ENCODE data around the gene KRT3.

KRT3 gene

GRCh38 chr12:52813885-52814709, 18.2 kb upstream of the KRT3 start, which contains the start of gene KRT4:
Gene KRT4 (minus strand): TSS chr12:52814116. CDS start chr12:52814058, 58 bp downstream.
- H3K36me3 ChIP-seq (ENCODE audit: control insufficient read depth in 1 of 2, insufficient read depth in 2 of 2, low read length in 2 of 2) = no peaks in the 10 kb centered on the region
- no peaks in the 10 kb centered on the region for H3K4me1 ChIP-seq (ENCODE audit: control insufficient read depth in 1 of 2, insufficient read depth in 2 of 2, low read length in 2 of 2)
- no peaks in the 10 kb centered on the region for H3K27me3 ChIP-seq (ENCODE audit: control insufficient read depth in 1 of 2, insufficient read depth in 2 of 2, low read length in 2 of 2)
- no peak within 1 kb of the TSS for H3K27ac ChIP-seq (ENCODE audit: low read depth, low read length)
- H3K9me3 ChIP-seq (ENCODE audit: control insufficient read depth in 1 of 2, low read length in 2 of 2) = no peaks in the 10 kb centered on the region
- H3K9ac ChIP-seq (ENCODE audit: low read depth in 1 of 2, low read length in 2 of 2) = no peak within 1 kb of the TSS
- no peak within 1 kb of the TSS for H3K4me3 ChIP-seq (ENCODE audit: low read depth in 1 of 2, low read length in 2 of 2)

DNA sequence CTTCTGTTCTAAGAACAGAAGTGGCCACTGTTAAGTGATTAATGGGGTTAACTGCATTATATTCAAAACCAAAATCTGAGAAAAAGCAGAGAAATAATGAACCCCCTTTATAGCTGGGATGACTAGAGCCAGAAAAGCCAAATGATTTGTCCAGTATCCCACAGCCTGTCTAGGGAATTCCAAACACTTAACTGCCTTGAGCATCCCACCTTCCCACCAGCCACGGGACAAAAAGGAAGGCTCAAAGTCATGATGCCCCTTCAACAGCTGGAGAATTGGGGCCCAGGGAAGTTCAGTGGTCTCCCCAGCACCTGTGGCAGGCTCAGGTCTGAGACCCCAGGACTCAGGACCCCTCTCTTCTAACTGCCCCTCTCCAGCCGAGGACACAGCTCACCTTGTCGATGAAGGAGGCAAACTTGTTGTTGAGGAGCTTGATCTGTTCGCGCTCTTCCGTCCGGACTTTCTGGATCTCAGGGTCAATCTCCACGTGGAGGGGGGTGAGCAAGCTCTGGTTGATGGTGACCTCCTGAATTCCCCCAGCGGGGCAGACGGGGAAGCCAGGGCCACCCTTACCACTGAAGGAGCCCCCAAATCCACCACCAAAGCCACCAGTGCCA, 17.4 kb upstream of the KRT3 start:
- Histone ChIP-seq H3K9ac (ENCODE audit: low read depth in 1 of 2, low read length in 2 of 2) (no peak overlapping the region), H3K36me3 (ENCODE audit: control insufficient read depth in 1 of 2, insufficient read depth in 2 of 2, low read length in 2 of 2) (no peaks in the 10 kb centered on the region), H3K4me1 (ENCODE audit: control insufficient read depth in 1 of 2, insufficient read depth in 2 of 2, low read length in 2 of 2) (no peaks in the 10 kb centered on the region), H3K27ac (ENCODE audit: low read depth, low read length) (no peak overlapping the region), H3K9me3 (ENCODE audit: control insufficient read depth in 1 of 2, low read length in 2 of 2) (no peaks in the 10 kb centered on the region), H3K4me3 (ENCODE audit: low read depth in 1 of 2, low read length in 2 of 2) (no peak overlapping the region), H3K27me3 (ENCODE audit: control insufficient read depth in 1 of 2, insufficient read depth in 2 of 2, low read length in 2 of 2) (peaks cover 0 to 3% of the 10 kb centered on the region in 2 donors)

GRCh38 chr12:52812749-52813148, 16.8 kb upstream of the KRT3 start:
- Histone ChIP-seq H3K27ac (ENCODE audit: low read depth, low read length) (no peak overlapping the region), H3K27me3 (ENCODE audit: control insufficient read depth in 1 of 2, insufficient read depth in 2 of 2, low read length in 2 of 2) (peaks cover 0 to 7% of the 10 kb centered on the region in 2 donors), H3K9ac (ENCODE audit: low read depth in 1 of 2, low read length in 2 of 2) (no peak overlapping the region), H3K9me3 (ENCODE audit: control insufficient read depth in 1 of 2, low read length in 2 of 2) (no peaks in the 10 kb centered on the region), H3K36me3 (ENCODE audit: control insufficient read depth in 1 of 2, insufficient read depth in 2 of 2, low read length in 2 of 2) (no peaks in the 10 kb centered on the region), H3K4me1 (ENCODE audit: control insufficient read depth in 1 of 2, insufficient read depth in 2 of 2, low read length in 2 of 2) (no peaks in the 10 kb centered on the region), H3K4me3 (ENCODE audit: low read depth in 1 of 2, low read length in 2 of 2) (no peak overlapping the region)

DNA sequence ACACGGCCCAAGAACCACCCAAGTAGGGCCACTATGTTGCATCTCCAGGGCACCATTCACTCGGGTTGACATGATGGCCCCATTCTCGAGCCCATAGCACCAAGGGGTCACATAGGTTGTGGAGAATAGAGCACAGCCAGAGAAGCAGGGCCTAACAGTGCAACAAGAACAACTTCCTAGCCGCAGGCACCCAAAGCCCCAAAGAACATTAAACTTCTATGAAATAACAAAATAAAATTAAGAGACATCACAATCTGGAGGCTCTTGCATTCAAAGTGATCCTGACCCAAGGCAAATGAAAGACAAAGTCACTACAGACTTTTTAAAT, 16.1 kb upstream of the KRT3 start:
- H3K9ac ChIP-seq (ENCODE audit: low read depth in 1 of 2, low read length in 2 of 2) = no peak overlapping the region
- H3K4me1 ChIP-seq (ENCODE audit: control insufficient read depth in 1 of 2, insufficient read depth in 2 of 2, low read length in 2 of 2) = no peaks in the 10 kb centered on the region
- H3K27me3 ChIP-seq (ENCODE audit: control insufficient read depth in 1 of 2, insufficient read depth in 2 of 2, low read length in 2 of 2) = peaks cover 0 to 7% of the 10 kb centered on the region in 2 donors
- H3K36me3 ChIP-seq (ENCODE audit: control insufficient read depth in 1 of 2, insufficient read depth in 2 of 2, low read length in 2 of 2) = no peaks in the 10 kb centered on the region
- no peak overlapping the region for H3K4me3 ChIP-seq (ENCODE audit: low read depth in 1 of 2, low read length in 2 of 2)
- no peaks in the 10 kb centered on the region for H3K9me3 ChIP-seq (ENCODE audit: control insufficient read depth in 1 of 2, low read length in 2 of 2)
- H3K27ac ChIP-seq (ENCODE audit: low read depth, low read length) = no peak overlapping the region

DNA sequence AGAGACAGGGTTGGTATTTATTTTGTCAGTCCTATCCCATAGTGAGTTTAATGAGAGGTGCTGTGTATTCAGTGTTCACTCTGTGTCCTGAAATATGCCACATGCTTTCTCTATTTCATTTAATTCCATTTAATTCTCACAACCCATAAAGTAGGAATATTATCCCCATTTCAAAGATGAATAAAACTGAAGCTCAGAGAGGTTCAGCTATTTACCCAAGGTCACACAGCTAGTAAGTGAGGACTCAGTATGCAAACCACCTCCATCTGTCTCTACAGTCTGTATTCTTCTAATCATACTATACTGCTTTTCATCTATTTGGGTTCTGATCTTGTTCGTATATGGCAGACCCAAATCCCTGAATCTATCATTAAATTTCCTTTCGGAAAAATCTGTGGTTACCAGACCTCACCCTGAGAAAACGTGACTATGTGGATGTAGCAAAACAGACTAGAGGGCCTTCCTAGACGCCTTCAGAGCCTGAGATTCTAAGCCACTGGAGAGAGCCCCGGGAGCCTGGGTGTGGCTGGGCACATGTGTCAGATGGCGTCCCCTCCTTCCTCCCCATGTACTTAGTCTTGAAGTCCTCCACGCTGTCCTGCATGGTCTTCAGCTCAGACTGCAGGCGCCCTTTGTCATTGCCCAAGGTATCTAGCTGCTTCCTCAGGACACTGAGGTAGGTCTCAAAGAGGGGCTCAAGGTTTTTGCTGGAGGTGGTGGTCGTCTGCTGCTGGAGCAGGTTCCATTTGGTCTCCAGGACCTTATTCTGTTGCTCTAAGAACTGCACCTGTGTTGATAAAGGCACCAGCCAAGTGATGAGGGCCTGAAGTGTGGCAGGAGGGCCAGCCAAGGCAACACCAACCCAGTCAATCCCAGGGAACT, 15.5 kb upstream of the KRT3 start:
- Histone ChIP-seq H3K27ac (ENCODE audit: low read depth, low read length) (no peak overlapping the region), H3K9me3 (ENCODE audit: control insufficient read depth in 1 of 2, low read length in 2 of 2) (no peaks in the 10 kb centered on the region), H3K36me3 (ENCODE audit: control insufficient read depth in 1 of 2, insufficient read depth in 2 of 2, low read length in 2 of 2) (no peaks in the 10 kb centered on the region), H3K4me3 (ENCODE audit: low read depth in 1 of 2, low read length in 2 of 2) (no peak overlapping the region), H3K4me1 (ENCODE audit: control insufficient read depth in 1 of 2, insufficient read depth in 2 of 2, low read length in 2 of 2) (no peaks in the 10 kb centered on the region), H3K9ac (ENCODE audit: low read depth in 1 of 2, low read length in 2 of 2) (no peak overlapping the region), H3K27me3 (ENCODE audit: control insufficient read depth in 1 of 2, insufficient read depth in 2 of 2, low read length in 2 of 2) (peaks cover 3 to 7% of the 10 kb centered on the region in 2 donors)

GRCh38 chr12:52810554-52810953, 14.6 kb upstream of the KRT3 start:
- H3K9ac ChIP-seq (ENCODE audit: low read depth in 1 of 2, low read length in 2 of 2) = no peak overlapping the region
- no peaks in the 10 kb centered on the region for H3K36me3 ChIP-seq (ENCODE audit: control insufficient read depth in 1 of 2, insufficient read depth in 2 of 2, low read length in 2 of 2)
- H3K4me1 ChIP-seq (ENCODE audit: control insufficient read depth in 1 of 2, insufficient read depth in 2 of 2, low read length in 2 of 2) = no peaks in the 10 kb centered on the region
- H3K27ac ChIP-seq (ENCODE audit: low read depth, low read length) = no peak overlapping the region
- H3K9me3 ChIP-seq (ENCODE audit: control insufficient read depth in 1 of 2, low read length in 2 of 2) = no peaks in the 10 kb centered on the region
- peaks cover 3 to 7% of the 10 kb centered on the region in 2 donors for H3K27me3 ChIP-seq (ENCODE audit: control insufficient read depth in 1 of 2, insufficient read depth in 2 of 2, low read length in 2 of 2)
- H3K4me3 ChIP-seq (ENCODE audit: low read depth in 1 of 2, low read length in 2 of 2) = no peak overlapping the region

- Histone ChIP-seq H3K9ac (ENCODE audit: low read depth in 1 of 2, low read length in 2 of 2) (no peak overlapping the region), H3K36me3 (ENCODE audit: control insufficient read depth in 1 of 2, insufficient read depth in 2 of 2, low read length in 2 of 2) (no peaks in the 10 kb centered on the region), H3K27ac (ENCODE audit: low read depth, low read length) (no peak overlapping the region), H3K27me3 (ENCODE audit: control insufficient read depth in 1 of 2, insufficient read depth in 2 of 2, low read length in 2 of 2) (peaks cover 3 to 7% of the 10 kb centered on the region in 2 donors), H3K9me3 (ENCODE audit: control insufficient read depth in 1 of 2, low read length in 2 of 2) (no peaks in the 10 kb centered on the region), H3K4me3 (ENCODE audit: low read depth in 1 of 2, low read length in 2 of 2) (no peak overlapping the region), H3K4me1 (ENCODE audit: control insufficient read depth in 1 of 2, insufficient read depth in 2 of 2, low read length in 2 of 2) (no peaks in the 10 kb centered on the region)
These were observed 13.2 kb upstream of the KRT3 start for GRCh38 chr12:52809166-52809565.

DNA sequence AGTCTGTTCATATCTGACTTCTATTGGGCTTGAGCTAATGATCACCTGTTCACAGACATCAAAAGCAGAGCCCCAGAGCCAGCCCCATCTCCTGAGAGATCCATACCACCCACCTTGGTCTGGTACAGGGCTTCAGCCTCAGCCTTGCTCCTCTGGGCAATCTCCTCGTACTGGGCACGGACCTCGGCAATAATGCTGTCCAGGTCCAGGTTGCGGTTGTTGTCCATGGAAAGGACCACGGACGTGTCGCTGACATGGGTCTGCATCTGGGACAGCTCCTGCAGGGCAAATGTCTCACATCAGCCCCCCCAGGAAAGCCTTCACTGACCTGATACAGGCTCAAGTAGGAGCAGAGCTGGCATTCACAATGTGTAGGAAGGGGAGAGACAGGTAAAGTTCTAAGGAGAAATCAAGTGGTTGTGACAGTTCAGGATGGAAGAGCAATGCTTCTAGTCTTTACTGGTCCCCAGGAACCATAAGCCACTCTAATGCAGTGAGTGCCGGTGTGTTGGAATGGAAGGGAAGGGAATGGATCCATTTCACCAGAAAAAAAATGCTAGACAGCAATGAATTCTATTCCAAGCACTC, 12.8 kb upstream of the KRT3 start:
- no peak overlapping the region for H3K27ac ChIP-seq (ENCODE audit: low read depth, low read length)
- no peaks in the 10 kb centered on the region for H3K9me3 ChIP-seq (ENCODE audit: control insufficient read depth in 1 of 2, low read length in 2 of 2)
- H3K9ac ChIP-seq (ENCODE audit: low read depth in 1 of 2, low read length in 2 of 2) = no peak overlapping the region
- no peaks in the 10 kb centered on the region for H3K4me1 ChIP-seq (ENCODE audit: control insufficient read depth in 1 of 2, insufficient read depth in 2 of 2, low read length in 2 of 2)
- no peak overlapping the region for H3K4me3 ChIP-seq (ENCODE audit: low read depth in 1 of 2, low read length in 2 of 2)
- H3K27me3 ChIP-seq (ENCODE audit: control insufficient read depth in 1 of 2, insufficient read depth in 2 of 2, low read length in 2 of 2) = peaks cover 3 to 7% of the 10 kb centered on the region in 2 donors
- no peaks in the 10 kb centered on the region for H3K36me3 ChIP-seq (ENCODE audit: control insufficient read depth in 1 of 2, insufficient read depth in 2 of 2, low read length in 2 of 2)

- no peaks in the 10 kb centered on the region for H3K4me1 ChIP-seq (ENCODE audit: control insufficient read depth in 1 of 2, insufficient read depth in 2 of 2, low read length in 2 of 2)
- H3K27me3 ChIP-seq (ENCODE audit: control insufficient read depth in 1 of 2, insufficient read depth in 2 of 2, low read length in 2 of 2) = peaks cover 3 to 7% of the 10 kb centered on the region in 2 donors
- H3K9ac ChIP-seq (ENCODE audit: low read depth in 1 of 2, low read length in 2 of 2) = no peak overlapping the region
- no peaks in the 10 kb centered on the region for H3K36me3 ChIP-seq (ENCODE audit: control insufficient read depth in 1 of 2, insufficient read depth in 2 of 2, low read length in 2 of 2)
- H3K27ac ChIP-seq (ENCODE audit: low read depth, low read length) = no peak overlapping the region
- no peak overlapping the region for H3K4me3 ChIP-seq (ENCODE audit: low read depth in 1 of 2, low read length in 2 of 2)
- H3K9me3 ChIP-seq (ENCODE audit: control insufficient read depth in 1 of 2, low read length in 2 of 2) = no peaks in the 10 kb centered on the region
These were observed 11.9 kb upstream of the KRT3 start for GRCh38 chr12:52807544-52808470.
